Testis (tissue), 2 donors: Measurements from ENCODE around the gene TMEM198.

Source experiments
- POLR2A ChIP-seq: fragments of 450-650 bp; IDR thresholded peaks from one replicate; pipeline ENCODE4 v1.6.1; 2017; ENCODE audit warnings: antibody characterized with exemption, mild to moderate bottlenecking, moderate library complexity
- TF ChIP-seq, protein P1 (sequence below), 3 experiments: fragments of 450-650 bp in 2 of 3; fragments of 200-600 bp in 1 of 3; sonication (generic) in 1 of 3; IDR thresholded peaks; one replicate each; pipeline ENCODE4 v1.5.1; 2016 to 2019; ENCODE audit warnings: antibody characterized with exemption in 3 of 3, mild to moderate bottlenecking in 2 of 3, moderate library complexity in 1 of 3

DNA sequence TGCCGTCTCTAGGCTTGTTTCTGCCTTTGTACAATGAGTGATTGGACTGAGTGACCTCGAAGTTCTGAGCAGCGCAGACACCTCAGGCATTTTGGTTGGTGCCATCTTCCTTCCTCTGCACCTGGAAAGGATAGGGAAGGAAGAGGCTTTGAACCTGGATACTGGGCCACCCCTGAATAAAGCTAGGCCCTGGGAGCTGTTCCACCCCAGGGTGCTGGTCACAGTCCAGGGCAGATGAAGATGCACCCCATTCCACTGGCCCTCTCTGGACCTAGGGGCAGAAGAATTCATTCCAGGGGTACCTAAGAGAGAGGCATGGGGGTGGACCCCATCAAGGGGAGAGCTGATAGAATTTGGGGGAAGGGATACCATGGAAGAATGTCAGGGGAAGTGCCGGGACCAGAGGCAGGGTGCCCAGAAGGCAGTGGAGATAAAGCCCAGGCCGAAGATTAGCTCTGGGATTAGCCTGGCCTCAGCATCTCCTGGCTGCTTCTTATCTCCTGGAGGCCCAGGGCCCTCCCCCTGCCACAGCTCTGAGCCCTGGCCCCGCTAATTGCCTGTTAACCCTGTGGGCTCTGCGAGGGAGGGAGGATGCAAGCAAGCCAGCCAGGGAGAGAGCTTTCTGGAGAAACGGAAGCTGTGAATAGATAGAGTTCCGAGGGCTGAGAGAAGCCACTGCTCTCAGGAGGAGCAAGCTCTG lies 18.1 kb upstream of the TMEM198 start:
- TF ChIP-seq, protein P1, sequence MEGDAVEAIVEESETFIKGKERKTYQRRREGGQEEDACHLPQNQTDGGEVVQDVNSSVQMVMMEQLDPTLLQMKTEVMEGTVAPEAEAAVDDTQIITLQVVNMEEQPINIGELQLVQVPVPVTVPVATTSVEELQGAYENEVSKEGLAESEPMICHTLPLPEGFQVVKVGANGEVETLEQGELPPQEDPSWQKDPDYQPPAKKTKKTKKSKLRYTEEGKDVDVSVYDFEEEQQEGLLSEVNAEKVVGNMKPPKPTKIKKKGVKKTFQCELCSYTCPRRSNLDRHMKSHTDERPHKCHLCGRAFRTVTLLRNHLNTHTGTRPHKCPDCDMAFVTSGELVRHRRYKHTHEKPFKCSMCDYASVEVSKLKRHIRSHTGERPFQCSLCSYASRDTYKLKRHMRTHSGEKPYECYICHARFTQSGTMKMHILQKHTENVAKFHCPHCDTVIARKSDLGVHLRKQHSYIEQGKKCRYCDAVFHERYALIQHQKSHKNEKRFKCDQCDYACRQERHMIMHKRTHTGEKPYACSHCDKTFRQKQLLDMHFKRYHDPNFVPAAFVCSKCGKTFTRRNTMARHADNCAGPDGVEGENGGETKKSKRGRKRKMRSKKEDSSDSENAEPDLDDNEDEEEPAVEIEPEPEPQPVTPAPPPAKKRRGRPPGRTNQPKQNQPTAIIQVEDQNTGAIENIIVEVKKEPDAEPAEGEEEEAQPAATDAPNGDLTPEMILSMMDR (IDR thresholded peaks at IDR 0.05), result no peak
- TF ChIP-seq POLR2A, result no peak
